Measurements from ENCODE around the gene FSIP1.

Gene FSIP1

DNA sequence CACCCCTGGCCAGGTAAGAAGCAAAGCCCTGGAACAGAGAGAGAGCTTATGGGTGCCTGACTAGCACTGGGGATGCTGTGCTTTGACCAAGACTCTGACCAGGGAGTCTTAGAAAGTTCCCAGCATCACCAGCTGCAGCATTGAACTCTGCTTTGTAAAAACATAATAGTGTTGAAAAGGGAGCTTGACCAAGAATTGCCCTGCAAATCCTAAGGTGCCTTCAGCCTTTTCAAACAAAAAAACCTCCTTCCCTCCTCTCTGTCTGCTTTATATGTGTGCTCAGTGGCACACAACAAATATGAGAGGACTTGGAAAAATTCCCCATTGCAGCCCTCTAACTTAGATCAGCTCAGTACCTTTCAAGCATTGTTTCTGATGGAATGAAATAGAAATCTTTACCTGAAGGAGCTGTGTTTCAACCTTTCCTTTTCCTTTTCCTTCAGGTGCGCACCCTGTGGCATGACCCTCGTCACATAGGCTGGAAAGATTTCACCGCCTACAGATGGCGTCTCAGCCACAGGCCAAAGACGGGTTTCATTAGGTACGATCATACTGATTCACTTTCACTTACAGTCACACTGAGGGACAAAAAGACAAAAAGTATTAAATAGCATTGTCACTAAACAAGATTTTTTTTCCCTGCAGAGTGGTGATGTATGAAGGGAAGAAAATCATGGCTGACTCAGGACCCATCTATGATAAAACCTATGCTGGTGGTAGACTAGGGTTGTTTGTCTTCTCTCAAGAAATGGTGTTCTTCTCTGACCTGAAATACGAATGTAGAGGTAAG is 188.8 kb downstream of the FSIP1 start:
- DNase-seq (ENCODE audit: low read depth): no peak

DNA sequence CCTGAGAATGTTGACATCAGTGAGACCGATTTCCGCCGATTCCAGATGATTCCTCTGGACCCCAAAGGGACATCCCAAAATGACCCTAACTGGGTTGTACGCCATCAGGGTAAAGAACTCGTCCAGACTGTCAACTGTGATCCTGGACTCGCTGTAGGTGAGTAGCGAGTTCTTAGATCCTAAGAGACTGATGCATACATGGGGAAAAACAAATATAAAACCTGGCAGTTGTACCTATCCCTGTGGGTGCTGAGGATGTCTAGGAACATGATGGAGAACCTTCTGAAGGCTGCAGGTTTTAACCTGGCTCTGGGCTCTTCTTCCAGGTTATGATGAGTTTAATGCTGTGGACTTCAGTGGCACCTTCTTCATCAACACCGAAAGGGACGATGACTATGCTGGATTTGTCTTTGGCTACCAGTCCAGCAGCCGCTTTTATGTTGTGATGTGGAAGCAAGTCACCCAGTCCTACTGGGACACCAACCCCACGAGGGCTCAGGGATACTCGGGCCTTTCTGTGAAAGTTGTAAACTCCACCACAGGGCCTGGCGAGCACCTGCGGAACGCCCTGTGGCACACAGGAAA is 189.5 kb downstream of the FSIP1 start:
- DNase-seq (ENCODE audit: low read depth): no peak

DNA sequence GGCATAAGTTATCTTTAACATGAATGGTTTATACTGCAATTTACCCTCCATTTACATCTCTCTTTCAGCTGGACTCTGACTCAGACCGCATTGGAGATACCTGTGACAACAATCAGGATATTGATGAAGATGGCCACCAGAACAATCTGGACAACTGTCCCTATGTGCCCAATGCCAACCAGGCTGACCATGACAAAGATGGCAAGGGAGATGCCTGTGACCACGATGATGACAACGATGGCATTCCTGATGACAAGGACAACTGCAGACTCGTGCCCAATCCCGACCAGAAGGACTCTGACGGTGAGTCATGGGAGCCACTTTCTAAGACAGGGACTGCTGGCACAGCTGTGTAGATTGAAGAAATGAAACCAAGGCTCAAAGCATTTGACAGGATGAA is 190.1 kb downstream of the FSIP1 start:
- DNase-seq (ENCODE audit: low read depth): no peak

DNA sequence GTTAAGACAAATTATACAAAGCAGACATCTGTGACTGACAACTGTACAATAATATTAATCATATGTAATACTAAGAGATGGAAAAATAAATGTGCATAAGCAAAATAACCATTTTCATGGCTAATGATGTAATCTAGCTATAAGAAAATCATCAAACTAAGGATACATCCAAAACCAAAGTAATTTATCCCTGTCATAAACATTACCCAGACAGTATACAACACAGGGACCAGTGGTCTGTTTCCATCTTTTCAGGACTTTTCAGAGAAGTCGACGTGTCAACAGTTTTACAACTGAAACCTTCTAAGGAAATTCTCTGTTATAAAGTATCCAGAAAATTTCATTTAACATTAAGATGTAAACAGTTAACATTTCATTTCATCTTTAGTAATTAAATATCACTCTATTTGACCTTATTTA is 190.7 kb downstream of the FSIP1 start:
- DNase-seq (ENCODE audit: low read depth): no peak

DNA sequence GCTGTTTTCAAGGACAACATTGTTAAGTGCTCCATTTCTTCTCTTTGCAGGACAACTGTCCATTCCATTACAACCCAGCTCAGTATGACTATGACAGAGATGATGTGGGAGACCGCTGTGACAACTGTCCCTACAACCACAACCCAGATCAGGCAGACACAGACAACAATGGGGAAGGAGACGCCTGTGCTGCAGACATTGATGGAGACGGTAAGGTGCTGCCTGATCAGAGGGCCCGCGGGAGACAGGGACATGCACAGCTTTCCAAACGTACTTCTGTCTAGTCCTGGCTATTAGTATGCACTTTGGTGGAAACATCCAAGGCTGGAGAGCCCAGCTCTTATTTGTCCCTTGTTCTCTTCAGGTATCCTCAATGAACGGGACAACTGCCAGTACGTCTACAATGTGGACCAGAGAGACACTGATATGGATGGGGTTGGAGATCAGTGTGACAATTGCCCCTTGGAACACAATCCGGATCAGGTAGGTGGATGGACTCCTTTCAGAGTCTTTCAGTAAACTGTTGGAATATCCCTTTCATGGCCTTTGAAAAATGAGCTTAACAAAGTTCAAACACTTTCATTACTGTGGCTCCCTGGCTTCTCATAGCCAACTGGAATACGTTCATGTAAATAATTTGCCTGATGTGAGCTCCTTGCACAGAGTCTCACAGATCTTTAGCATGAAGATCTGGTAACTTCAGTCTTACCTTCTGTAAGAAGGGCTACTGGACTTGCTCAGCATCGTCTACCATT is 191.3 kb downstream of the FSIP1 start:
- no peak for DNase-seq (ENCODE audit: low read depth)

DNA sequence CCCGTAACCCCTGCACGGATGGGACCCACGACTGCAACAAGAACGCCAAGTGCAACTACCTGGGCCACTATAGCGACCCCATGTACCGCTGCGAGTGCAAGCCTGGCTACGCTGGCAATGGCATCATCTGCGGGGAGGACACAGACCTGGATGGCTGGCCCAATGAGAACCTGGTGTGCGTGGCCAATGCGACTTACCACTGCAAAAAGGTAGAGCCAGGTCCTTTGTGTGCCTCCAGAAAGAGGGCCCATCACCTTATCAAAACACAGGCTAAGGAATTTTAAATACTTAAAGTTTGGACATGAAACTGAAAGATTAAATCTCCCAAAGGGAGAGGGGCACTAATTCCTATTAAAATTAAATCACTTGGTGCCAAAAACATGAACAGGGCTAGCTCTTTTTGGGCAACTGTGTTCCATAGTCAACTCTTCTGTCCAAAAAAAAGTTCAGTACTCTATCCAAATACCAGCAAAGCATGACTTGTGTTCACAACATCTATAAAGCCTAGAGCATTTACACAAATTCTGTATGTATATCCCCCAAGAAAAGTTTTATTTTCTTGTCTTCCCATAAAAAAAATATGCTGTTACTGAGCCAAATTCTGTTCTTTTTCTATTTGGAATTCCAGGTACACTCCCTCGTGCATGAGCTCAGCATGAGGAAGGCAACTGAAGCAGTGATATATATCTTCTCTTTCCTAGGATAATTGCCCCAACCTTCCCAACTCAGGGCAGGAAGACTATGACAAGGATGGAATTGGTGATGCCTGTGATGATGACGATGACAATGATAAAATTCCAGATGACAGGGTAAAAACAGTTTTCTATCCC is 192.6 kb downstream of the FSIP1 start:
- DNase-seq (ENCODE audit: low read depth): no peak

DNA sequence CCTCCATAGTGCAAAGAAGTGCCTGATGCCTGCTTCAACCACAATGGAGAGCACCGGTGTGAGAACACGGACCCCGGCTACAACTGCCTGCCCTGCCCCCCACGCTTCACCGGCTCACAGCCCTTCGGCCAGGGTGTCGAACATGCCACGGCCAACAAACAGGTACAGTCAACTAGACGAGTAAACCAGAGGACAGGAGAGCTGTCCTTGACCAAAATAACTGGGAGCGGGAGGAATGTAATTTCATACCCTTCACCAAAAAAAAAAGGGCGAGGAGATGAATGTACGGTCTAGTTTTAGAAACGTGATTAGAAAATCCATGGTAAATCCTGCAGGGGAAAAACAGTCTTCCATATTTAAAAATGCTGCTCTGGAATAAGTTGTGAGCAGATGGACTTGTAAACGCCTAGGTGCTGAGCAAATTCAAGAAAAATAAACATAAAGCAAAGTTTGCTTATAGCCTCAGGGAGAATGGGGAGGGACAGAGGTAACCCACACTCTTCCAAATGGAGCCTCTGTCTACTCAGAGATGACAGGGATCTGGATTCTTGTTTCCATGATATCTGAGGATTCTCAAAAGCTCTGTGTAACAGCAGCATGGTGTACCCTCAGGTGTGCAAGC is 193.3 kb downstream of the FSIP1 start:
- DNase-seq (ENCODE audit: low read depth): no peak

DNA sequence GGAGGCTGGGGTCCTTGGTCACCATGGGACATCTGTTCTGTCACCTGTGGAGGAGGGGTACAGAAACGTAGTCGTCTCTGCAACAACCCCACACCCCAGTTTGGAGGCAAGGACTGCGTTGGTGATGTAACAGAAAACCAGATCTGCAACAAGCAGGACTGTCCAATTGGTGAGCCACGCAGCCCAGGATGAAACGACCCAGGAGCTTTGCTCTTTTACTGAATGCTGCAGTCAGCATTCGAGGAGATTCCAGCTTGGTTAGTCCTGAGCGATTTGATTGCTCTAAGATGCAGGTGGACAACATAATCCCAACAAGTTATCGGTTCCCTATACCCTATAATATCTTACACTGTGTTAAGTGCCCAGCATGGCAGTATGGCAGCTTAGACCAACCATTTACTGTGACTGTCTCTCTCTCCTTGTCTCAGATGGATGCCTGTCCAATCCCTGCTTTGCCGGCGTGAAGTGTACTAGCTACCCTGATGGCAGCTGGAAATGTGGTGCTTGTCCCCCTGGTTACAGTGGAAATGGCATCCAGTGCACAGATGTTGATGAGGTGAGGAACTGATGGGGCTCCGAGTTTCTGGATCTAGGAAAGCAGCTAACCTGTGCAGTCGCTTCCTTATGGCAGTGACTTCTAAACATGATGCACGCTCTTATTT is 194.0 kb downstream of the FSIP1 start:
- DNase-seq (ENCODE audit: low read depth): no peak

DNA sequence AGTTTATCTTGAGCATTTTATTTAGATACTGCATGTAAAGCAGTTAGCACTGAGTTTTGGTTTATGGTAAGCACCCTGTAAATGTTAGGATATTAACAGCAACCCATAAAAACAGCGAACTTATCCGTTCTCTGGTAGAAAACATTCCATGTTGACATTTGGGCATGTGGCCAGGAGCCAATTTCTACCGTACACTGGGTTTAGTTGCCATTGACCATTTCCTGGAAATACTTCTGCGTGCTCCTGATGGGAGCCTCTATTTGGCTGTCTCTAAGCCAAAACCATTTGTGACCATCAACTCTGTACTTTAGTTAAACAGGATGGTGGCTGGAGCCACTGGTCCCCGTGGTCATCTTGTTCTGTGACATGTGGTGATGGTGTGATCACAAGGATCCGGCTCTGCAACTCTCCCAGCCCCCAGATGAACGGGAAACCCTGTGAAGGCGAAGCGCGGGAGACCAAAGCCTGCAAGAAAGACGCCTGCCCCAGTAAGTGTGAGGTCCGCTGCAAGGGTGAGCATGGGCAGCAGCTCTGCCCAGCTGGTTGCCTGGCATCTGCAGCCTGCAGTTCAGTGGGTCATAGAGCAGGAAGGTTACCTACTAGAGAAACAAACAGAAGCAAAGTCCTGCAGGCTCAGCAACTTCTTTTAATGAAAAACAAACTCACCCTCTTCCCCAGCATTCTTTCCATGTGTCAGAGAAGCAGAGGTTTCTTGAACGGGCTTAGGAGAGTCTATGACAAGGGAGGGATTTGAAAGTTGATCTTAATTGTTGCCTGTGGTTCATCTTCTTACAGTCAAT is 194.7 kb downstream of the FSIP1 start:
- no peak for DNase-seq (ENCODE audit: low read depth)

DNA sequence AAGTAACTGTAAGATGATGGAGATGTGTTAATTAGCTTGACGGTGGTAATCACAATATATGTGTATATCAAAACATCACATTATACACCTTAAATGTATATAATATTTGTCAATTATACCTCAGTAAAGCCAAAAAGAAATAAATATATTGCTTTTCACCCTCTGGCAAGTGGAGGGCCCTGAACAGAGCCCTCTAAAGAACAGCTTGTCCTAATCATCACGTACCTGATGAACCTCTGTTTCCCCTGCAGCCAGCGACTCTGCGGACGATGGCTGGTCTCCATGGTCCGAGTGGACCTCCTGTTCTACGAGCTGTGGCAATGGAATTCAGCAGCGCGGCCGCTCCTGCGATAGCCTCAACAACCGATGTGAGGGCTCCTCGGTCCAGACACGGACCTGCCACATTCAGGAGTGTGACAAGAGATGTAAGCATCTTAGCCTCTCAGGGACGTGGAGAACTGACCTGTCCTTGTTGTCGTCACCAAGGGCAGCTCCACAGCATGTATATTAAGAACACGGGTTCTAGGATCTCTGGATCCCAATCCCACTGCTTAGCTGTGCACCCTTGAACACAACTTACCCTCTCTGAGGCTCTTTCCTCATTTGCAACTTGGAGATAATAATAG is 195.4 kb downstream of the FSIP1 start:
- no peak for DNase-seq (ENCODE audit: low read depth)

DNA sequence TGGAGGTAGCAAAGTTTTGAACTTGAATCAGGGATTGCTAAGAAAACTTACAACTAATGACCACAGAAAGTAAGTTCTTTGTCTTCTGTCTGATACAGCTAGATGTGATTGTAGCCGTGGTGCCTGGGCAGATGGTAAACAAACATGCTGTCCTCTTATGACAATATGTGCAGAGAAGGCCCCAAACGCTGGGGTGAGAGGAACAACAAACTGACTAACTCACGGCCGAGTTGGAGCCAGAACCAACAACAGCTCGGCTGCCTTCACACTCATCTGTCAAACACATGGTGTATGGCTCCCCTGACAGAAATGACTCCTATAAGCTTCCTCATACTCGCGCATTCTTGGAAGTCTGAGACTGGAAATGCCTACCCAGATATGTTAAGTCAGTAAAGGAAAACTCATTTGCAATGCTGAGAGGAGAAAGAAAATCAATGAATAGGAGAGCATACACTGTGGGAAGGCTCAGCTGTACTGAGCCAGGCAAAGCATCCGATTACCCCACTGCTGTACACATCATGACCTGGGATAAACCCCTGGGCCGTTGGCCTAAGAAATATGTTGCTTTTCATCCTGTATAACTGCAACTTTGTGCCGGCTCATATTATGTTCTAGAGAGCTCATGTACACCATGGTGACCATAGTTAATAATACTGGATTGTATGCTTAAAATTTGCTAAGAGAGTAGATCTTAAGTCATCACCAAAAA is 196.1 kb downstream of the FSIP1 start:
- DNase-seq (ENCODE audit: low read depth): no peak

DNA sequence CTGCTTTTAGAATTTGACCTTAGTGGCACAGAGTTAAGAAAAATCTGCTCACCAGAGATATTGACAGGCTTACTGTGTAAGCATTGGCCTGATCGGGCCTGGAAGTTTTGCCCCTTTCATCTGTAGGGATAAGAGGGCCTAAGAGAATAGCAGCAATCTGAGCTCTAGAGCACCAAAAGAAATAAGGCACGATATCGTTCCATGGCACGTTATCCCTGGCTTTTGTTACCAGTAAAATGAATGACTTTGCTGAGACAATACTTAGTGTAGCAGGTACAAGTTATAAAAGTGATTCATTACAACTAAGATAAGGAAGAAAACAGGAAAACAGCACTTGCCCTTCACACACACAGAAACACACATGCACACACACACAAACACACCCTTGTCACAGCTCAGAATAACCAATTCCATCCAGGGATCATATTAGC is 196.8 kb downstream of the FSIP1 start:
- no peak for DNase-seq (ENCODE audit: low read depth)

DNA sequence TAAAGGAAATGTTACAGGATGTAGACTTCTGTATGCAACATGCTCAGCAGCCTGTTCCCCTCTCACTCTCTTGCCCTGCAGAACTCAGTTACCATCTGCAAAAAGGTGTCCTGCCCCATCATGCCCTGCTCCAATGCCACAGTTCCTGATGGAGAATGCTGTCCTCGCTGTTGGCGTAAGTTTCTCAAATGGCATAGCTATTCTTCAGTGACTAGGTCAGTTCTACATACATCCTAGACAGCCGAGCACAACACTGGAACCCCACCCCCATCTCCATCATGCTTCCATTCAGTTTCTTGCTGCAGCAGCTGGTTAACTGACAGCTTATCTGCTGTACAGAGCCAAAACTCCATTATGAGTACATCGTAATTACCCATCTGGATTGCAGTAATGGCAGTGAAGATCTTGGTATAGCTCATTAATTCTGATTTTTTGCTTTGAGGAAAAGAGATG is 197.2 kb downstream of the FSIP1 start:
- no peak for DNase-seq (ENCODE audit: low read depth)

DNA sequence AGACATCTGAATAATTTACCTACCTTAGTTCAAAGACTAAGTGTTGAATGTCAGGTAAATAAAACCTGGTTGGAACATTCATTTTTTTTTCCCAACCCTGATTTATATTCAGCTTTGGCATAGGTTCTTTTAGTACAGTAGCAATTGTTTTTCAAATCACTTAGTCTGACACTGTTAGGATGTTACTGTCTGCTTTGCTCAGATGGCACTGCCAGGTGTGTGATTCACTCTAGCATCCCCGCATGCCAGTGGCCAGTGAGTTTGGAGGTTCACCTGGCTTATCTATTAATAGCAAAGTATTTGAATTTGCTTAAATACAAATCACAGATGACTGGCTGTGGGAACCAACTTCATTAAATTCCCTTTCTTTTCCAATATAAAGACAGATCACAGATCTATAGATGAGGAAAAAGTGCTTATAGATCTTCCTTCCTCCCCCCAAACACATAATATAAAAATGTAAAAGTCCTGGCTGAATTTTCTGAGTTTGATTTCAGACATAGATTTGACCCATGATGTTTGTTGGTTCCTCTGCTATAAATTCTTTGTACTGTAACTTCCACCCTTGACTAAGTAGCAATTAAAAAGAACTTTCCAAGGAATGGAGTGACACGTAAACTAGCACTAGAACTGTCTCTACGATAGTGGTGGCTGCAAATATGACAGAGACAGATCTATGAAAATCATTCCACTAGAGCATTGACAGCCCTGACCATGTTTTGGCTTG is 197.8 kb downstream of the FSIP1 start:
- DNase-seq (ENCODE audit: low read depth): no peak

DNA sequence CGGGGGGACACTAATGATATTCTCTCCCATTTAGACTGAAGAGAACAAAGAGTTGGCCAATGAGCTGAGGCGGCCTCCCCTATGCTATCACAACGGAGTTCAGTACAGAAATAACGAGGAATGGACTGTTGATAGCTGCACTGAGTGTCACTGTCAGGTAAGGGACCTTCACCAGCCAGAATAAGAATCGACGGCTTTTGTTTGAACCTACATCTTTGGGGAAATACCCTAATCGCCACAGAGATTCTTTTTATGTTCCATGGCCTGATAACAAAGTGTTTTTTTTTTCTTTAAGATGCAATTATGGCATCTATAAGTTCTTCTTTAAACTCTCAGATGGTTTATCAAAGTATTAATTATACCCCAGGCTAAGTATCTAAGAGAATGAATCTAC is 198.4 kb downstream of the FSIP1 start:
- DNase-seq (ENCODE audit: low read depth): no peak

DNA sequence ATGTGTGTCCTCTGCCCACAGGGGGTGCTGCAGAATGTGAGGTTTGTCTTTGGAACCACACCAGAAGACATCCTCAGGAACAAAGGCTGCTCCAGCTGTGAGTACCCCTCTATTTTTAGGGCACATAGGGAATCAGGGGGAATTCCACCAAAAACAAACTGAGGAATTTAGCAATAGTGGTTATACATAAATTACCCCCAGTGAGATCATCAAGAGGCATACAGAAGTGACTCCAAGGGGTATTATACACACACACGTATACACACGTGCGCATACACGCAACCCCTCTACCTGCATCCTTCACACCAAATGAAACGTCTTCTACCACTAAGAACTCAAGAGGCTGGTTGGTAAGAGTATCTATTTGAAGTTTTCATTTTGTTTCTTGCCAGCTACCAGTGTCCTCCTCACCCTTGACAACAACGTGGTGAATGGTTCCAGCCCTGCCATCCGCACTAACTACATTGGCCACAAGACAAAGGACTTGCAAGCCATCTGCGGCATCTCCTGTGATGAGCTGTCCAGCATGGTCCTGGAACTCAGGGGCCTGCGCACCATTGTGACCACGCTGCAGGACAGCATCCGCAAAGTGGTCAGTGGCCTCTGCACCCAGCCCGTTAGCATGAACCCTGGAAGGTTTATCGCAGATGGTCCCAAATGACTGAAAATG is 198.9 kb downstream of the FSIP1 start:
- no peak for DNase-seq (ENCODE audit: low read depth)

DNA sequence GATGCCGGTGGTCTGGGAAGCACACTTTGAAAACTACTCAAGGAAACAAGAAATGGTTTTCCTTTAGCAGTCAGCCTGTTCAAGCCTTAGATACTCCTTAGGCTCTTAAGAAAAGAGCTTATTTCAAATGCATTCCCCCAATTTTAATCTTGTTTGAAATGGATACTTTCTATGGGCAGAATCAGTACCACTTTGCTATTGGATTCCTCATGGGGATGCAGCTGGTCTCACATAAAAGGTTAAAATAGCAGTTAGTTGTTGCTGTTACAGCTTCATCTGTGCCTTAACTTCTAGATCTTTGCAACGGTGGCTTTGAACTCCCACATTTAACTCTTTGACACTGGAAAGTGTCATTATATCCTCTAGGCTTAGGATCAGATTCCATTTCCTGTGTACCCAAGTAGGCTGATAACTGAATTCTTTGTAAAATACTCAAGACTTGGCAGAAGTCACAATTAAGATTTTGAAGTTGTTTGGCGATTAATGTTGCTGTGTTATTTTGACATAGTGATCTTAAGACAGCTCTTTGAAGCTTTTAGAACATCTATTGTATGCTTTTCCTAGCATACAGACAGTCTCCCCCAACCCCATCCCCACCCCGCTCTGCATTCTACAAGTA is 199.6 kb downstream of the FSIP1 start:
- no peak for DNase-seq (ENCODE audit: low read depth)
